ENCODE results near the gene SFT2D1. TPM values are rescaled to one million over a fixed set of nuclear protein-coding genes. Genes with fewer than 3 reads are reported as not detected.

Gene SFT2D1
- total RNA-seq, 1 experiment from 2014 or later: 54.1 TPM

GRCh38 chr6:166361077-166361429, 18.7 kb upstream of the SFT2D1 start:
- Histone ChIP-seq H3K27me3 (ENCODE audit: control insufficient read depth, insufficient read depth, low read length) (no peaks in the 10 kb centered on the region; the same call in 1 of the 2 replicates), H3K27ac (ENCODE audit: low read length) (no peak overlapping the region), H3K4me1 (ENCODE audit: control insufficient read depth, insufficient read depth, low read length) (no peaks in the 10 kb centered on the region), H3K36me3 (ENCODE audit: control insufficient read depth, insufficient read depth, low read length) (no peaks in the 10 kb centered on the region), H3K4me3 (ENCODE audit: low read depth in 2 of 2, low read length in 2 of 2) (no peak overlapping the region), H3K9me3 (ENCODE audit: control insufficient read depth, insufficient read depth, low read depth, low read length) (no peaks in the 10 kb centered on the region)
- intact Hi-C loops (cut with micrococcal nuclease; ENCODE audit: unreplicated experiment) (no loop called here), in situ Hi-C loops (cut with HindIII; ENCODE audit: low pct_unique_long_range_greater_than_20kb, low sequenced_read_pairs) (no loop called here)
- ATAC-seq: no peak
- ChIA-PET CTCF (no interaction called here), POLR2A (no interaction called here)
- DNase-seq (ENCODE audit: low read depth, low spot score): no peak
- TF ChIP-seq SIN3A (IDR thresholded peaks at IDR 0.05; ENCODE audit: borderline replicate concordance, insufficient read depth, low read depth, low read length) (no peak), POLR2AphosphoS5 (IDR thresholded peaks at IDR 0.05; ENCODE audit: low read depth, low read length) (no peak), REST (IDR thresholded peaks at IDR 0.05; ENCODE audit: insufficient read depth in 1 of 2, low read depth in 2 of 2, low read length in 1 of 2) (no peak), CTCF (IDR thresholded peaks at IDR 0.05) (no peak), TCF7L2 (IDR thresholded peaks at IDR 0.05; ENCODE audit: low read depth, low read length) (no peak)
- no TSS peak for BruUV-seq (replicated peaks)

DNA sequence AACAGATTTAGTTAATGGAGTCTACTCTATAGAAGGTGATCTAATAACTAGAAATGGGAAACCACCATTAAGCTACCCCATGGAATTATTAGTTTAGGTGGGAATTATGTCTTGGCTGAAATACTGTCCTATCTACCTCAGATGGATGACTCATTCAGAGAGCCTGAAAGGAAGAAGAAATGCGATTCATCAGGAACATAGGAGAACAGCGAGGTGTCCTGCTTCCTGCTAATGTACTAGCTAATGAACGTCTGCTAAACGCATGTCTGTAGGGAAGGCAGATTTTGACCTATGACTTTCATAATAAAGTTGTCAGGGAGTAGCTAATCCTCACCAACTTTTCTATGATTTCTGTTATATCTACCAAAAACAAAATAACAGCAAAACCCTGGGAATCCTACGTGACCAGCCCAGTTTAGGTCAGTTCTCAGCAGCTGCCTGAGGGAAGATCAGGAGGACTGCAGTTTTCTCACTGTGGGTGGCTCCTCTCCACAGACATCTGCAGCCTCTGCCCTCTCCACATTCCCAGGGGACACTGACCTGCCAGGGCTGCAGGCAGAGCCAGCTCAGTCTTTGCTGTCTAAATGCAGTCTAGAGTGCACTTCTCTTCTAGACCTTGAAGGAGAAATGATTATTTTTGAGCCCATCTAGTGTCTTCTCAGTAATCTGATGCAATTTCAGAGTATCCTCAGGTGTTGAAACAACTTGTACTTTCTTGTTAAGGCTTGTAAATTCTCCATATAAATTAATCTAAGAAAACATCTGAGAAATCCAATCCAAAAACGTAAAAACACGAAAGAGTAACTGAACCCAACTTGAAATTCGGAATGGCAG, 18.1 kb upstream of the SFT2D1 start:
- in situ Hi-C loops (cut with HindIII; ENCODE audit: low pct_unique_long_range_greater_than_20kb, low sequenced_read_pairs) (no loop called here), intact Hi-C loops (cut with micrococcal nuclease; ENCODE audit: unreplicated experiment) (no loop called here)
- Histone ChIP-seq H3K27me3 (ENCODE audit: control insufficient read depth, insufficient read depth, low read length) (no peaks in the 10 kb centered on the region; the same call in 1 of the 2 replicates), H3K27ac (ENCODE audit: low read length) (no peak overlapping the region), H3K4me1 (ENCODE audit: control insufficient read depth, insufficient read depth, low read length) (no peaks in the 10 kb centered on the region), H3K36me3 (ENCODE audit: control insufficient read depth, insufficient read depth, low read length) (no peaks in the 10 kb centered on the region), H3K9me3 (ENCODE audit: control insufficient read depth, insufficient read depth, low read depth, low read length) (no peaks in the 10 kb centered on the region), H3K4me3 (ENCODE audit: low read depth in 2 of 2, low read length in 2 of 2) (no peak overlapping the region)
- ATAC-seq (no peak), DNase-seq (ENCODE audit: low read depth, low spot score) (no peak)
- ChIA-PET CTCF (no interaction called here), POLR2A (no interaction called here)
- TF ChIP-seq SIN3A (IDR thresholded peaks at IDR 0.05; ENCODE audit: borderline replicate concordance, insufficient read depth, low read depth, low read length) (no peak), POLR2AphosphoS5 (IDR thresholded peaks at IDR 0.05; ENCODE audit: low read depth, low read length) (no peak), TCF7L2 (IDR thresholded peaks at IDR 0.05; ENCODE audit: low read depth, low read length) (no peak), CTCF (IDR thresholded peaks at IDR 0.05) (no peak), REST (IDR thresholded peaks at IDR 0.05; ENCODE audit: insufficient read depth in 1 of 2, low read depth in 2 of 2, low read length in 1 of 2) (no peak)
- BruUV-seq (replicated peaks): no TSS peak

Data from Panc1 (cell line).